HG03521 (cell line): ENCODE data around the gene MYZAP.

ENCODE experiments used
- ATAC-seq: cut with Tn5 transposase; IDR thresholded peaks from one replicate; pipeline ENCODE4 v1.9.1; 2021; ENCODE audit warnings: mild to moderate bottlenecking, moderate library complexity; ENCODE audit not compliant: unreplicated experiment

MYZAP gene

GRCh38 chr15:57562196-57562769, 29.4 kb upstream of the MYZAP start:
- ATAC-seq = no peak

GRCh38 chr15:57563416-57563815, 28.3 kb upstream of the MYZAP start:
- ATAC-seq = no peak

GRCh38 chr15:57565311-57565710, 26.4 kb upstream of the MYZAP start:
- no peak for ATAC-seq

GRCh38 chr15:57566834-57567233, 24.9 kb upstream of the MYZAP start:
- no peak for ATAC-seq

GRCh38 chr15:57567891-57568290, 23.8 kb upstream of the MYZAP start:
- no peak for ATAC-seq

- ATAC-seq = no peak
Observed at GRCh38 chr15:57568299-57568698, 23.4 kb upstream of the MYZAP start.

- no peak for ATAC-seq
Observed at GRCh38 chr15:57570340-57570739, 21.4 kb upstream of the MYZAP start.

- ATAC-seq = no peak
Observed at GRCh38 chr15:57570994-57571393, 20.7 kb upstream of the MYZAP start.

- no peak for ATAC-seq
Observed at GRCh38 chr15:57571725-57572124, 20.0 kb upstream of the MYZAP start.

GRCh38 chr15:57572468-57572867, 19.2 kb upstream of the MYZAP start:
- ATAC-seq = no peak

GRCh38 chr15:57573151-57573550, 18.6 kb upstream of the MYZAP start:
- no peak for ATAC-seq

- no peak for ATAC-seq
Observed at GRCh38 chr15:57575363-57575762, 16.3 kb upstream of the MYZAP start.

GRCh38 chr15:57578288-57578900, 13.3 kb upstream of the MYZAP start:
- ATAC-seq = no peak

GRCh38 chr15:57580428-57580827, 11.3 kb upstream of the MYZAP start:
- no peak for ATAC-seq

- ATAC-seq = no peak
Observed at GRCh38 chr15:57580866-57581265, 10.8 kb upstream of the MYZAP start.

GRCh38 chr15:57582090-57582489, 9.6 kb upstream of the MYZAP start:
- no peak for ATAC-seq

- no peak for ATAC-seq
Observed at GRCh38 chr15:57583282-57583681, 8.4 kb upstream of the MYZAP start.

GRCh38 chr15:57583720-57584119, 8.0 kb upstream of the MYZAP start:
- ATAC-seq = no peak

GRCh38 chr15:57586661-57587424, 4.9 kb upstream of the MYZAP start:
- no peak for ATAC-seq

- ATAC-seq = no peak
Observed at GRCh38 chr15:57589281-57589680, 2.4 kb upstream of the MYZAP start.

- no peak for ATAC-seq
Observed at GRCh38 chr15:57589754-57590153, 1.9 kb upstream of the MYZAP start.

- no peak for ATAC-seq
Observed at GRCh38 chr15:57591237-57591821, 375 bp upstream of the MYZAP start.
